Spleen (tissue), 7 donors: ENCODE data around the gene KREMEN1.

Experiments
- POLR2A ChIP-seq, 3 donors: fragments of 450-650 bp; IDR thresholded peaks; one replicate each; pipeline ENCODE4 v1.5.1; 2017; ENCODE audit warnings: antibody characterized with exemption in 3 of 3, mild to moderate bottlenecking in 1 of 3
- POLR2AphosphoS5 ChIP-seq, 3 donors: sonication (generic); formaldehyde crosslinking; IDR thresholded peaks; one replicate each; pipeline ENCODE4 v1.5.1; 2017; ENCODE audit warnings: antibody characterized with exemption in 3 of 3
- TF ChIP-seq, protein P1 (sequence below), 11 experiments: fragments of 200-600 bp in 7 of 11; fragments of 450-650 bp in 4 of 11; sonication (generic) in 4 of 11; IDR thresholded peaks in 8 of 11; conservative IDR thresholded peaks in 3 of 11; 1 replicate in 7 of 11; 2 replicates in 4 of 11; pipeline versions ENCODE4 v1.4.0 to v1.8.0; 2016 to 2021; ENCODE audit warnings: antibody characterized with exemption in 11 of 11, inconsistent platforms in 4 of 11, mild to moderate bottlenecking in 1 of 11
- donor health status: DM: no; HTN: no; CAD: no; lungs with moderate emphysema.
- donor health status: DM: no; HTN: no; CAD: no.
- donor health status: DM: no; HTN: no; CAD: no.

DNA sequence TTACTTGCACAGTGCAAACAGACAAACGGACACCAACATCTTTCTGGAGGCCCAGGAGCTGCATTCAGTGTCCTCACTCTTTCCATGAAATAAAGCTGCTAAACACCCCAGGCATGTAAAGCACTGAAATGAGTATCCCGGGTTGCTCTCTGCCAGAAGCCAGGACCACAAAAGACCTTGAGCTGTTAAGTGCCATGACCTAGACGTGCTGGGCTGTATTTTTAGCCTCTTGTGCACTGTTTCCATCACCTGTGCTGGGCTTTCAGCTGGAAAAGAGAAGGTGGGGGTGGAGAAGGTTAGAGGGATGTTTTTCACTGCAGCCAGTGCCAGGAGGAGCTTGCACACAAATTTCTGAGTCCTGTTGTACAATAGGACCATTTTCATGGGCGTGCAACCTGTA is 3.4 kb upstream of the KREMEN1 start:
- TF ChIP-seq POLR2A (IDR thresholded peaks at IDR 0.05) (no peak), POLR2AphosphoS5 (IDR thresholded peaks at IDR 0.05) (no peak)
- TF ChIP-seq, protein P1, sequence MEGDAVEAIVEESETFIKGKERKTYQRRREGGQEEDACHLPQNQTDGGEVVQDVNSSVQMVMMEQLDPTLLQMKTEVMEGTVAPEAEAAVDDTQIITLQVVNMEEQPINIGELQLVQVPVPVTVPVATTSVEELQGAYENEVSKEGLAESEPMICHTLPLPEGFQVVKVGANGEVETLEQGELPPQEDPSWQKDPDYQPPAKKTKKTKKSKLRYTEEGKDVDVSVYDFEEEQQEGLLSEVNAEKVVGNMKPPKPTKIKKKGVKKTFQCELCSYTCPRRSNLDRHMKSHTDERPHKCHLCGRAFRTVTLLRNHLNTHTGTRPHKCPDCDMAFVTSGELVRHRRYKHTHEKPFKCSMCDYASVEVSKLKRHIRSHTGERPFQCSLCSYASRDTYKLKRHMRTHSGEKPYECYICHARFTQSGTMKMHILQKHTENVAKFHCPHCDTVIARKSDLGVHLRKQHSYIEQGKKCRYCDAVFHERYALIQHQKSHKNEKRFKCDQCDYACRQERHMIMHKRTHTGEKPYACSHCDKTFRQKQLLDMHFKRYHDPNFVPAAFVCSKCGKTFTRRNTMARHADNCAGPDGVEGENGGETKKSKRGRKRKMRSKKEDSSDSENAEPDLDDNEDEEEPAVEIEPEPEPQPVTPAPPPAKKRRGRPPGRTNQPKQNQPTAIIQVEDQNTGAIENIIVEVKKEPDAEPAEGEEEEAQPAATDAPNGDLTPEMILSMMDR (IDR thresholded peaks at IDR 0.05 in 8 of 11, conservative IDR thresholded peaks at IDR 0.05 in 3 of 11), result no peak
